SIG-M5 (cell line): ENCODE results near the gene ID1.
"Not testable (repeated sequence)": the region's sequence is repeated elsewhere in the genome, so short reads cannot be mapped to it uniquely, and the experiment has no call there.

ENCODE experiments used
- DNase-seq: peaks from one replicate; lab custom pipeline; 2025; lab: John Stamatoyannopoulos, UW

Gene ID1

GRCh38 chr20:31637660-31638059, 32.6 kb downstream of the ID1 start, which contains the start of gene COX4I2:
TSS of gene COX4I2 (plus strand) at chr20:31637912. CDS start at chr20:31639018, 1,106 bp downstream.
- DNase-seq = no peak

GRCh38 chr20:31638317-31638716, 33.2 kb downstream of the ID1 start:
- no peak for DNase-seq

GRCh38 chr20:31638816-31639215, 33.7 kb downstream of the ID1 start:
- DNase-seq = no peak

GRCh38 chr20:31640259-31640658, 35.2 kb downstream of the ID1 start:
- no peak for DNase-seq

- DNase-seq = no peak
These were observed 36.3 kb downstream of the ID1 start for GRCh38 chr20:31641391-31641790.

GRCh38 chr20:31642837-31643236, 37.7 kb downstream of the ID1 start:
- no peak for DNase-seq

- DNase-seq = no peak
These were observed 38.4 kb downstream of the ID1 start for GRCh38 chr20:31643522-31643921.

GRCh38 chr20:31644701-31645100, 39.6 kb downstream of the ID1 start:
- no peak for DNase-seq

GRCh38 chr20:31648104-31648503, 43.0 kb downstream of the ID1 start:
- not testable (repeated sequence) for DNase-seq

GRCh38 chr20:31652917-31653396, 47.9 kb downstream of the ID1 start:
- no peak for DNase-seq

GRCh38 chr20:31653561-31653960, 48.5 kb downstream of the ID1 start:
- no peak for DNase-seq

GRCh38 chr20:31654534-31654933, 49.4 kb downstream of the ID1 start:
- no peak for DNase-seq
